ENCODE results near the gene SPOCK2.

DNA sequence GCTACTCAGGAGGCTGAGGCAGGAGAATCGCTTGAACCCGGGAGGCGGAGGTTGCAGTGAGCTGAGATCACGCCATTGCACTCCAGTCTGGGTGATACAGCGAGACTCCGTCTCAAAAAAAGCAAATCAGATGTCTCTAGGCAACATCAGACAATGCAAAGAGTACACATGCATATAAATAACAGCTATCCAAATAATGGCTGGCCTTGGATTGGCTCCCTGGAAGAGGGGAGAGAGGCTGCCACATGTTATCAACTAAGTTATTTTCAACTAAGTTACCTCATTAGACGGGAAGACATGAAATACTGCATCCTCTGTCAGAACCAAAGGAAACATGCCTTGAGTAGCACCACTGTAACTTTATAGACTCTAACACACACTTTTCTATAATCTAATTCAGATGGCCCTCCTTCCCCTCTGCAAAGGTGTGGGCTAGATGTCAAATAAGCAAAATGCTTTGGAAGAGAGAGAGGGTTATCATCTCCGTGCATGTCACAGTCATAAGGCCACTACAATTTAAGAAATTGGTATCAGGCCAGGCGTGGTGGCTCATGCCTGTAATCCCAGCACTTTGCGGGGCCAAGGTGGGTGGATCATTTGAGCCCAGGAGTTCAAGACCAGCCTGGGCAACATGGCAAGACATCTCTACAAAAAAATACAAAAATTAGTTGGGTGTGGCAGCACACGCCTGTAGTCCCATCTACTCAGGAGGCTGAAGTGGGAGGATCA is 22.5 kb upstream of the SPOCK2 start:
- TF ChIP-seq YY1 (IDR thresholded peaks at IDR 0.05; ENCODE audit: low read depth) = no peak
- TF ChIP-seq, protein P1, sequence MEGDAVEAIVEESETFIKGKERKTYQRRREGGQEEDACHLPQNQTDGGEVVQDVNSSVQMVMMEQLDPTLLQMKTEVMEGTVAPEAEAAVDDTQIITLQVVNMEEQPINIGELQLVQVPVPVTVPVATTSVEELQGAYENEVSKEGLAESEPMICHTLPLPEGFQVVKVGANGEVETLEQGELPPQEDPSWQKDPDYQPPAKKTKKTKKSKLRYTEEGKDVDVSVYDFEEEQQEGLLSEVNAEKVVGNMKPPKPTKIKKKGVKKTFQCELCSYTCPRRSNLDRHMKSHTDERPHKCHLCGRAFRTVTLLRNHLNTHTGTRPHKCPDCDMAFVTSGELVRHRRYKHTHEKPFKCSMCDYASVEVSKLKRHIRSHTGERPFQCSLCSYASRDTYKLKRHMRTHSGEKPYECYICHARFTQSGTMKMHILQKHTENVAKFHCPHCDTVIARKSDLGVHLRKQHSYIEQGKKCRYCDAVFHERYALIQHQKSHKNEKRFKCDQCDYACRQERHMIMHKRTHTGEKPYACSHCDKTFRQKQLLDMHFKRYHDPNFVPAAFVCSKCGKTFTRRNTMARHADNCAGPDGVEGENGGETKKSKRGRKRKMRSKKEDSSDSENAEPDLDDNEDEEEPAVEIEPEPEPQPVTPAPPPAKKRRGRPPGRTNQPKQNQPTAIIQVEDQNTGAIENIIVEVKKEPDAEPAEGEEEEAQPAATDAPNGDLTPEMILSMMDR (IDR thresholded peaks at IDR 0.05) = no peak
- TF ChIP-seq SMC3 (IDR thresholded peaks at IDR 0.05; ENCODE audit: low read depth, low read length) = no peak
- TF ChIP-seq GATA2 (CRISPR knock-in tag; IDR thresholded peaks at IDR 0.05) = no peak
